A673 (cell line): ENCODE data around the gene VEGFC. TPM values are rescaled to one million over a fixed set of nuclear protein-coding genes. Genes with fewer than 3 reads are reported as not detected.

ENCODE experiments used
- BruUV-seq: library from RNA; stranded (reverse); fragments of 400-500 nt; replicated peaks from 2 replicates; lab custom pipeline; 2021; lab: Mats Ljungman, UMichigan
- CTCF ChIA-PET: fragments of 300-600 bp; sonication (Branson Sonifier 250); formaldehyde crosslinking; loops from one replicate; lab custom pipeline; 2022; ENCODE audit warnings: antibody characterized with exemption; lab: Charles Lee
- POLR2A ChIA-PET: fragments of 300-600 bp; sonication (Branson Sonifier 250); formaldehyde crosslinking; loops from one replicate; lab custom pipeline; 2022; ENCODE audit warnings: antibody characterized with exemption; ENCODE audit not compliant: low non-redundant PET; lab: Charles Lee
- DNase-seq: peaks from one replicate; pipeline ENCODE4 v3.0.0-alpha.2; 2015; ENCODE audit warnings: low spot score
- H3K27ac ChIP-seq: fragments of 200-600 bp; sonication (generic); 2 replicates; pipeline ENCODE4 v1.5.1; 2016; ENCODE audit warnings: mixed run types, low read depth, mild to moderate bottlenecking, mixed read lengths, antibody characterized with exemption, low read length; ENCODE audit not compliant: poor library complexity, severe bottlenecking
- H3K27me3 ChIP-seq: fragments of 200-600 bp; sonication (generic); replicated peaks from 2 replicates; pipeline ENCODE4 v1.6.1; 2017; ENCODE audit warnings: mixed run types, low read depth, mild to moderate bottlenecking, mixed read lengths, antibody characterized with exemption, low read length; ENCODE audit not compliant: insufficient read depth, poor library complexity
- H3K36me3 ChIP-seq: fragments of 200-600 bp; sonication (generic); 2 replicates; pipeline ENCODE4 v1.6.1; 2016; ENCODE audit warnings: mixed run types, mild to moderate bottlenecking, mixed read lengths, antibody characterized with exemption, low read length; ENCODE audit not compliant: insufficient read depth, poor library complexity, severe bottlenecking
- H3K4me1 ChIP-seq: fragments of 200-600 bp; sonication (generic); 2 replicates; pipeline ENCODE4 v1.6.1; 2017; ENCODE audit warnings: mixed run types, mild to moderate bottlenecking, mixed read lengths, antibody characterized with exemption, low read length; ENCODE audit not compliant: insufficient read depth, poor library complexity, severe bottlenecking
- H3K4me3 ChIP-seq: fragments of 200-600 bp; sonication (generic); 2 replicates; pipeline ENCODE4 v1.5.1; 2016; ENCODE audit warnings: low read depth, mixed run types, mild to moderate bottlenecking, mixed read lengths, low read length; ENCODE audit not compliant: poor library complexity, severe bottlenecking
- H3K9me3 ChIP-seq: fragments of 200-600 bp; sonication (generic); 2 replicates; pipeline ENCODE4 v1.6.1; 2016; ENCODE audit warnings: mixed run types, low read depth, mild to moderate bottlenecking, mixed read lengths, antibody characterized with exemption, low read length; ENCODE audit not compliant: poor library complexity, severe bottlenecking
- EZH2 ChIP-seq: fragments of 200-600 bp; sonication (generic); IDR thresholded peaks from 2 replicates; pipeline ENCODE4 v1.6.1; 2017; ENCODE audit warnings: borderline replicate concordance, low read depth, mild to moderate bottlenecking, mixed read lengths, antibody characterized with exemption, low read length; ENCODE audit not compliant: poor library complexity, severe bottlenecking
- intact Hi-C: fragments of 100-400 bp; cut with micrococcal nuclease; formaldehyde crosslinking; loops from one replicate; pipeline ENCODE4 v1.10.0; 2022; ENCODE audit not compliant: unreplicated experiment
- total RNA-seq: library from RNA; stranded (reverse); gene quantifications from 2 replicates; pipeline ENCODE4 v1.2.3, GENCODE V29; 2021
- TF ChIP-seq, protein P1 (sequence below): fragments of 300-800, 200-600 bp; sonication (generic); conservative IDR thresholded peaks from 2 replicates; pipeline ENCODE4 v1.5.1; 2017; ENCODE audit warnings: low read depth, mild to moderate bottlenecking, antibody characterized with exemption, low read length, moderate library complexity, mixed read lengths

Gene VEGFC
- total RNA-seq, 1 experiment from 2014 or later, result not detected

DNA sequence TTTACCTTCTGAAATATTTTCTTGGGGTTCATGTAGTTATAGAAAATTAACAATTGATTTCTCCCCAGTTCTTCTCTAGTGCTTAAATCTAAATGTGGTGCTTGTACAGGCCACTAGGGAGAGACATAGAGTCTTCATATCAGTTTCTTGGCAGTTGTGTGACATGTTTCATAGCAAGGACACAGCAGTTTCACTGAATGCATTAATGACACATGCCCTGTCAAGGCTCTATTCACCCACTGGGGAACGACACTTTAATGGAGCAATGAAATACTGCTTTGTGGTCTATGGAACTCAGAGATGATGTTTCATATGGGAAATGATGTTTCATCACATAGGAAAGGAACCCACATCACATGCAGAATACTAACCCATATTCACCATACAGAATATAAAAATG, 2.8 kb downstream of the VEGFC start:
- Histone ChIP-seq H3K27ac (no peak overlapping the region), H3K4me3 (no peak overlapping the region), H3K36me3 (no peaks in the 10 kb centered on the region), H3K9me3 (no peaks in the 10 kb centered on the region), H3K27me3 (peaks cover 76% of the 10 kb centered on the region), H3K4me1 (no peaks in the 10 kb centered on the region)
- TF ChIP-seq, protein P1, sequence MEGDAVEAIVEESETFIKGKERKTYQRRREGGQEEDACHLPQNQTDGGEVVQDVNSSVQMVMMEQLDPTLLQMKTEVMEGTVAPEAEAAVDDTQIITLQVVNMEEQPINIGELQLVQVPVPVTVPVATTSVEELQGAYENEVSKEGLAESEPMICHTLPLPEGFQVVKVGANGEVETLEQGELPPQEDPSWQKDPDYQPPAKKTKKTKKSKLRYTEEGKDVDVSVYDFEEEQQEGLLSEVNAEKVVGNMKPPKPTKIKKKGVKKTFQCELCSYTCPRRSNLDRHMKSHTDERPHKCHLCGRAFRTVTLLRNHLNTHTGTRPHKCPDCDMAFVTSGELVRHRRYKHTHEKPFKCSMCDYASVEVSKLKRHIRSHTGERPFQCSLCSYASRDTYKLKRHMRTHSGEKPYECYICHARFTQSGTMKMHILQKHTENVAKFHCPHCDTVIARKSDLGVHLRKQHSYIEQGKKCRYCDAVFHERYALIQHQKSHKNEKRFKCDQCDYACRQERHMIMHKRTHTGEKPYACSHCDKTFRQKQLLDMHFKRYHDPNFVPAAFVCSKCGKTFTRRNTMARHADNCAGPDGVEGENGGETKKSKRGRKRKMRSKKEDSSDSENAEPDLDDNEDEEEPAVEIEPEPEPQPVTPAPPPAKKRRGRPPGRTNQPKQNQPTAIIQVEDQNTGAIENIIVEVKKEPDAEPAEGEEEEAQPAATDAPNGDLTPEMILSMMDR, result peak; percentile 70
- no peak for TF ChIP-seq EZH2
- ChIA-PET POLR2A (no interaction called here), CTCF (no interaction called here)
- intact Hi-C loops, result loop anchor here (1.0 to 5.0 kb wide), 2 partner anchors 257 to 413 kb away; no protein-coding TSS in a partner anchor
- peak; percentile 72 for DNase-seq
- BruUV-seq, result no TSS peak

DNA sequence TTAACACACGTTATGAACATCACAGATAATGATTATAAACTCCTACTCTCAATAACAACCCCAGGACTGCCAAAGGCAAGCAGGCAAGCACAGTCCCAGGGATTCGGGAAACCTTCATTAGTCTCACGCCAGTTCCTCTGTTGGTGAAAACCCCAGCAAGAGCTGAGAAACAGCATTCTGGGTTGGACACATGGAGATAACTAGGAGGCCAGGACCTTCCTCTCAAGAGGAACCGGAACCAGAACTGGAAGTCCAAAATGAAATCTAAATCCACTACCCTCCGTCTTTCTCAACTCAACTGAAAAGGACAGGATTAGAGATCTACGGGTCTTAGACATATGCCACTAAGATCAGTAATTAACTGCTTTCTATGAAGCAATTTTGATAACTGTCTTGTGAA, 3.8 kb downstream of the VEGFC start:
- intact Hi-C loops, result no loop called here
- Histone ChIP-seq H3K27ac (no peak overlapping the region), H3K27me3 (peaks cover 66% of the 10 kb centered on the region), H3K9me3 (no peaks in the 10 kb centered on the region), H3K36me3 (no peaks in the 10 kb centered on the region), H3K4me1 (no peaks in the 10 kb centered on the region), H3K4me3 (no peak overlapping the region)
- TF ChIP-seq, protein P1, result no peak
- BruUV-seq, result no TSS peak
- no peak for DNase-seq
- CTCF ChIA-PET, result no interaction called here
- POLR2A ChIA-PET, result no interaction called here

DNA sequence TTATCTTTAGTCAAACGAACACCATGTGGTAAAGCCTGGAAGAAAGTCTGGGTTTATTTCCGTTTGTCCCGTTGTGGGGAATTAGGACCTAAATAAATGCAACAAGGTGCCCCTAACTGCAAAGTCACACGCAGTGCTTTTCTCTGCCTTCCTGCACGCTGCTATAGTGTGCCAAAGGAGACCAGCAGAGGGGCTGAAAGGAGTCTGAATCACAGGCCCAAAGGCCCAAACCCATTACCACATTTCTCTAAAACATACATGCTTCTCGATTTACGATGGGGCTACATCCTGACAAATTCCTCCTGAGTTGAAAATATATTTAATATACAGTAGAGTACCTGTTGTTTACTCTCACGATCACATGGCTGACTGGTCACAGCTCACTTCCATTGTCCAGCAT, 4.5 kb downstream of the VEGFC start:
- Histone ChIP-seq H3K27me3 (peaks cover 59% of the 10 kb centered on the region), H3K36me3 (no peaks in the 10 kb centered on the region), H3K4me3 (no peak overlapping the region), H3K9me3 (no peaks in the 10 kb centered on the region), H3K4me1 (no peaks in the 10 kb centered on the region), H3K27ac (no peak overlapping the region)
- intact Hi-C loops, result no loop called here
- BruUV-seq, result no TSS peak
- TF ChIP-seq EZH2, result no peak
- TF ChIP-seq, protein P1, result no peak
- CTCF ChIA-PET, result no interaction called here
- no peak for DNase-seq
- POLR2A ChIA-PET, result no interaction called here
